AML-193 (cell line): ENCODE results near the gene GATA5.

Source experiments
- DNase-seq, 2 experiments: peaks; one replicate each; lab custom pipeline; 2025; lab: John Stamatoyannopoulos, UW

The GATA5 gene

GRCh38 chr20:62415354-62416111 is 60.3 kb downstream of the GATA5 start:
- no peak for DNase-seq

GRCh38 chr20:62413896-62414481 is 61.8 kb downstream of the GATA5 start:
- peak; percentile 1 to 19 for DNase-seq
